Suprapubic skin (tissue), 4 donors: ENCODE measurements around the gene TSC22D4. TPM values are rescaled to one million over a fixed set of nuclear protein-coding genes. Genes with fewer than 3 reads are reported as not detected.

Experiments used
- DNase-seq, 2 donors: peaks; one replicate each; pipeline ENCODE4 v3.0.0-alpha.2; 2019; ENCODE audit warnings: low spot score in 2 of 2
- H3K27ac ChIP-seq: fragments of 200-600 bp; sonication (generic); one replicate; pipeline ENCODE4 v1.5.1; 2019
- H3K27me3 ChIP-seq: fragments of 200-600 bp; sonication (generic); one replicate; pipeline ENCODE4 v1.5.1; 2019
- H3K36me3 ChIP-seq: fragments of 200-600 bp; sonication (generic); one replicate; pipeline ENCODE4 v1.5.1; 2019
- H3K4me1 ChIP-seq: fragments of 200-600 bp; sonication (generic); one replicate; pipeline ENCODE4 v1.5.1; 2019
- H3K4me3 ChIP-seq: fragments of 200-600 bp; sonication (generic); one replicate; pipeline ENCODE4 v1.5.1; 2019; ENCODE audit warnings: mild to moderate bottlenecking
- H3K9me3 ChIP-seq: fragments of 200-600 bp; sonication (generic); one replicate; pipeline ENCODE4 v1.5.1; 2019
- EP300 ChIP-seq: sonication (generic); formaldehyde crosslinking; IDR thresholded peaks from one replicate; pipeline ENCODE4 v1.6.1; 2017; ENCODE audit warnings: antibody characterized with exemption
- POLR2A ChIP-seq, 2 donors: fragments of 450-650 bp; IDR thresholded peaks; one replicate each; pipeline ENCODE4 v1.6.1; 2017; ENCODE audit warnings: antibody characterized with exemption in 2 of 2, mild to moderate bottlenecking in 2 of 2, moderate library complexity in 2 of 2
- POLR2AphosphoS5 ChIP-seq, 3 donors: sonication (generic); formaldehyde crosslinking; IDR thresholded peaks; one replicate each; pipeline ENCODE4 v1.6.1; 2017; ENCODE audit warnings: antibody characterized with exemption in 3 of 3
- WGBS: methylation state at CpG from one replicate; pipeline ENCODE4 v1.1.5; 2018; 5-methylcytosine and 5-hydroxymethylcytosine counted together
- total RNA-seq, 4 donors: library from RNA; depleted of rRNA; stranded (reverse); fragments of >200 nt; gene quantifications; one replicate each; pipeline ENCODE4 v1.1.0, GENCODE V29; 2016
- TF ChIP-seq, protein P1 (sequence below), 2 donors: fragments of 200-600 bp in 1 of 2; fragments of 450-650 bp in 1 of 2; sonication (generic) in 1 of 2; IDR thresholded peaks; one replicate each; pipeline ENCODE4 v1.5.1; 2016 to 2019; ENCODE audit warnings: antibody characterized with exemption in 2 of 2, mild to moderate bottlenecking in 1 of 2, moderate library complexity in 1 of 2

TSC22D4 gene
- total RNA-seq, 4 donors from 2014 or later: 52.7 to 67.2 (median 57.3) TPM

DNA sequence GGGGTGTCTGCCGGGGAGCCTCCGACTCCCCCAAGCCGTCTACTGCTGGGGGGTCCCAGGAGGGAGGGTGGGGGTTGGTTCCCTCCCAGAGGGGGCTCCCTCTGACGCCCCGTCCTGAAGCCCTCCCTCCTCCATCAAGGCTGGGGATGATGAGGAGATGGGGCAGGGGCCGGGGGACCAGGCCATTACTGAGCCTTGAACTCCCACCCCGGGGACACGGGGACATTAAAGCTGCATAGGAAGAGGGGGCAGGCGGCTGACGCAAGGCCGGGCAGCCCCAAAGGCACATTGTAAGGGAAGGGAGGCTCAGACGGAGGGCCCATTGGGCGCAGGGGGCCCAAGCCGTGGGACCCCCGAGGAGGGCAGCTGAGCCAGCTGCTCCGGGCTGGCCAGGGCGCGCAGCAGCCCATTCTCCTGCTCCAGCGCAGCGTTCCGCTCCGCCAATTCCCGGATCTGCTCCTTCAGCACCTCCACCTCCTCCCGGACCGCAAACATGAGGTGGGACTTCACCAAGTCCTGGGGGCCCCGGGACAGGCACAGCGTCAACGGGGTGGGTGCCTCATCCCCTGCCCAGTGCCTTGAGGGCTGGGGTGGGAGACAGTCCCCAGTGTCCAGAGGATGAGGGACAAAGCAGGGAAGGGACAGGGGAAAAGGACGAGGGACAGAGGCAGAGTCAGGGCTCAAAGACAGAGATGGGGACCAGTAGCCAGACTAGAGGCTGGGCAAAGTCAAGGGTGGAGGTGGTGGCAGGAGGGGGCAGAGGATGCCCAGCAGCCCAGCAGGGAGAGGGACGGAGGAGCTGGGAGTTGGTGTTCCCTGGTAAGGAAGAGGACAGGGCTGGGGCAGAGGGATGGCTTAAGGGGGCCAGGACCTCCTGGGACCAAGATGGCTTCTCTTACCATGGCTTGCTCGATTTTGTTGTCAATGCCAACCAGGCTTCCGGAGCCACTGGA, 12.1 kb downstream of the TSC22D4 start:
- 63% methylated on average over 20 of the region's 32 CpGs for WGBS
- Histone ChIP-seq H3K27ac (peak overlapping the region; percentile 69), H3K36me3 (peaks cover 23% of the 10 kb centered on the region), H3K9me3 (no peaks in the 10 kb centered on the region), H3K4me3 (peak overlapping the region; percentile 6), H3K4me1 (peaks cover 42% of the 10 kb centered on the region), H3K27me3 (no peaks in the 10 kb centered on the region)
- DNase-seq: no peak
- no peak for TF ChIP-seq POLR2AphosphoS5 (IDR thresholded peaks at IDR 0.05)
- no peak for TF ChIP-seq EP300
- no peak for TF ChIP-seq POLR2A (IDR thresholded peaks at IDR 0.05)
- TF ChIP-seq, protein P1, sequence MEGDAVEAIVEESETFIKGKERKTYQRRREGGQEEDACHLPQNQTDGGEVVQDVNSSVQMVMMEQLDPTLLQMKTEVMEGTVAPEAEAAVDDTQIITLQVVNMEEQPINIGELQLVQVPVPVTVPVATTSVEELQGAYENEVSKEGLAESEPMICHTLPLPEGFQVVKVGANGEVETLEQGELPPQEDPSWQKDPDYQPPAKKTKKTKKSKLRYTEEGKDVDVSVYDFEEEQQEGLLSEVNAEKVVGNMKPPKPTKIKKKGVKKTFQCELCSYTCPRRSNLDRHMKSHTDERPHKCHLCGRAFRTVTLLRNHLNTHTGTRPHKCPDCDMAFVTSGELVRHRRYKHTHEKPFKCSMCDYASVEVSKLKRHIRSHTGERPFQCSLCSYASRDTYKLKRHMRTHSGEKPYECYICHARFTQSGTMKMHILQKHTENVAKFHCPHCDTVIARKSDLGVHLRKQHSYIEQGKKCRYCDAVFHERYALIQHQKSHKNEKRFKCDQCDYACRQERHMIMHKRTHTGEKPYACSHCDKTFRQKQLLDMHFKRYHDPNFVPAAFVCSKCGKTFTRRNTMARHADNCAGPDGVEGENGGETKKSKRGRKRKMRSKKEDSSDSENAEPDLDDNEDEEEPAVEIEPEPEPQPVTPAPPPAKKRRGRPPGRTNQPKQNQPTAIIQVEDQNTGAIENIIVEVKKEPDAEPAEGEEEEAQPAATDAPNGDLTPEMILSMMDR (IDR thresholded peaks at IDR 0.05): no peak

DNA sequence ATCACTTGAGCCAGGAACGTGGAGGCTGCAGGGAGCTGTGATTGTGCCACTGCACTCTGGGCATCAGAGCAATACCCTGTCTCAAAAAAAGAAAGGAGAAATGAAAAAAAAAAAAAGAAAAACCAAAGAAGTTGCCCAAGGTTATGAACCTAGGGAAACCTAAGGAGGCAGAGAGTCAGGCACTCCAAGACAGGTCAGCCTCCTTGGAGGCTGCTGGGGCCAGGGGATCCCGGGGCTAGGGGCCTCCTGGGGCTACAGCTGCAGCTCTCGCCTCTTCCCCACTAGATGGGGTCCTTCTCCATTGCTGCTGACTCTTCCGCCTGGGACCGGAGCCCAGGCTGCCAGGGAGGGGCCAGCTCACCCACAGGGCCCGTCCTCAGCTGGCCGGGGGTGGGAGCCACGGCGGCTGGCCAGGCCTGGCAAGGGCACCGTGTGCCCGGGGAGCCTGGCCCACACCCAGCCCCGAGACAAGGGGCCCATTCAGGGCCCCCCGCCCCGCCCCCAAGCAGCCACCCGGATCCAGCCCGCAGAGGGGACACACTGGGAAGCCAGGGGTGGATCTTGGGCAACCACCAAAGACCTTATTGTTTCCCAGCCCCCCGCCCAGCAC, 13.2 kb downstream of the TSC22D4 start:
- Histone ChIP-seq H3K27ac (peak overlapping the region; percentile 69), H3K4me3 (peak overlapping the region; percentile 6), H3K9me3 (no peaks in the 10 kb centered on the region), H3K4me1 (peaks cover 42% of the 10 kb centered on the region), H3K27me3 (no peaks in the 10 kb centered on the region), H3K36me3 (peaks cover 17% of the 10 kb centered on the region)
- DNase-seq: no peak
- no peak for TF ChIP-seq POLR2A (IDR thresholded peaks at IDR 0.05)
- peak in 1 of 3 donors; percentile 53 for TF ChIP-seq POLR2AphosphoS5 (IDR thresholded peaks at IDR 0.05)
- TF ChIP-seq EP300: no peak
- TF ChIP-seq, protein P1 (IDR thresholded peaks at IDR 0.05): peak; percentile 17 to 67
- 75% methylated on average over 1 of the region's 17 CpGs for WGBS

DNA sequence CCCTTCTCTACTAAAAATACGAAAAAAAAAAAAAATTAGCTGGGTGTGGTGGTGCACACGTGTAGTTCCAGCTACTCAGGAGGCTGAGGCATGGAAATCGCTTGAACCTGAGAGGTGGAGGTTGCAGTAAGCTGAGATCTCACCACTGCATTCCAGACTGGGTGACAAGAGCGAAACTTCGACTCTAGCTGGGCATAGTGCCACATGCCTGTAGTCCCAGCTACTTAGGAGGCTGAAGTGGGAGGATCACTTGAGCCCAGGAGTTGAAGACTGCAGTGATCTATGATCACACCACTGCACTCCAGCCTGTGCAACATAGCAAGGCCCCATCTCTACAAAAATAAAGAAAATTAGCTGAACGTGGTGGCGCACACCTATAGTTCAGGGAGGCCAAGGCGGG, 13.7 kb downstream of the TSC22D4 start:
- no peak overlapping the region for H3K4me3 ChIP-seq
- WGBS: 70% methylated on average over 8 of the region's 8 CpGs
- H3K27ac ChIP-seq: no peak overlapping the region
- H3K36me3 ChIP-seq: peaks cover 17% of the 10 kb centered on the region
- H3K4me1 ChIP-seq: peaks cover 42% of the 10 kb centered on the region
- DNase-seq: no peak
- no peak for TF ChIP-seq POLR2AphosphoS5 (IDR thresholded peaks at IDR 0.05)
- no peak for TF ChIP-seq POLR2A (IDR thresholded peaks at IDR 0.05)
- TF ChIP-seq, protein P1 (IDR thresholded peaks at IDR 0.05): no peak
- no peak for TF ChIP-seq EP300
- H3K9me3 ChIP-seq: no peaks in the 10 kb centered on the region
- no peaks in the 10 kb centered on the region for H3K27me3 ChIP-seq

DNA sequence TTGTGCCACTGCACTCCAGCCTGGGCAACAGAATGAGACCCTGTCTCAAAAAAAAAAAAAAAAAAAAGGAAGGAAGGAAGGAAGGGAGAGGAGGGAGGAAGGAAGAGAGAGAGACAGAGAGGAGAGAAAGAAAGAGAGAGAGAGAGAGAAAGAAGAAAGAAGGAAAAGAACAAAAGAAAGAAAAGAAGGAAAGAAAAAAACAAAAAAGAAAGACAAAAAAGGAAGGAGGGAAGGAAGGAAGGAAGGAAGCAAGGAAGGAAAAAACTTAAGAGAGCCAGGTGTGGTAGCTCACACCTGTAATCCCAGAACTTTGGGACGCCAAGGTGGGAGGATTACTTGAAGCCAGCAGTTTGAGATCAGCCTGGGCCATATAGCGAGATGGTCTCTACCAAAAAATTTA, 14.2 kb downstream of the TSC22D4 start:
- H3K4me3 ChIP-seq: no peak overlapping the region
- peaks cover 17% of the 10 kb centered on the region for H3K36me3 ChIP-seq
- peaks cover 37% of the 10 kb centered on the region for H3K4me1 ChIP-seq
- no peaks in the 10 kb centered on the region for H3K27me3 ChIP-seq
- no peaks in the 10 kb centered on the region for H3K9me3 ChIP-seq
- H3K27ac ChIP-seq: no peak overlapping the region
- 87% methylated on average over 2 of the region's 2 CpGs for WGBS
- TF ChIP-seq POLR2A (IDR thresholded peaks at IDR 0.05) (no peak), POLR2AphosphoS5 (IDR thresholded peaks at IDR 0.05) (no peak), EP300 (no peak)
- TF ChIP-seq, protein P1 (IDR thresholded peaks at IDR 0.05): no peak
- DNase-seq: no peak

DNA sequence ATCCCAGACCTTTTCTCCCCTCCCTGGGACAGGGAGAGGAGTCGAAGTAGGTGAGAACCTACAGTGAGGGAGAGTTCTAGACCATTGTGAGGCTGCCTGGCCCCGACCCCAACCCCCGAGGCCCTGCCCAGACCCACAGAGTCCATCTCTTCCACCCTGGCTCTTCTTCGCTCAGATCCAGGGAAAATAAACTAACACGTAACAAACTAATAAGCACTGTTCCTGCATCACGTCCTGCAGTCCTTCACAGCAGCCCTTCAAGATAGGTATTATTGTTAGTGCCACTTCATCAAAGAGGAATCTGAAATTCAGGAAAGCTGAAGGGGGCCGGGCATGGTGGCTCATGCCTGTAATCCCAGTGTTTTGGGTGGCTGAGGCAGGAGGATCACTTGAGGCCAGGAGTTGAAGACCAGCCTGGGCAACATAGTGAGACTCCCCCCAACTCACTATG, 14.8 kb downstream of the TSC22D4 start, which contains the start of gene SPACDR:
SPACDR (minus strand) TSS at position 51 of the 451 bp plus-strand sequence. CDS start 235 bp downstream, outside the sequence.
- Histone ChIP-seq H3K36me3 (peaks cover 17% of the 10 kb centered on the region), H3K4me3 (no peak within 1 kb of the TSS), H3K9me3 (no peaks in the 10 kb centered on the region), H3K27ac (no peak within 1 kb of the TSS), H3K4me1 (peaks cover 31% of the 10 kb centered on the region), H3K27me3 (no peaks in the 10 kb centered on the region)
- TF ChIP-seq, protein P1 (IDR thresholded peaks at IDR 0.05): no peak
- TF ChIP-seq POLR2A (IDR thresholded peaks at IDR 0.05) (no peak), POLR2AphosphoS5 (IDR thresholded peaks at IDR 0.05) (no peak), EP300 (no peak)
- DNase-seq: no peak
- WGBS: 75% methylated on average over 7 of the region's 7 CpGs
